Panc1 (cell line): ENCODE data around the gene OTOL1. TPM values are rescaled to one million over a fixed set of nuclear protein-coding genes. Genes with fewer than 3 reads are reported as not detected.
"Not testable (repeated sequence)": the region's sequence is repeated elsewhere in the genome, so short reads cannot be mapped to it uniquely, and the experiment has no call there.

Experiments
- ATAC-seq: fragments of 200-7000 bp; cut with Tn5 transposase; 2 replicates; pipeline ENCODE4 v1.9.1; 2020; ENCODE audit warnings: mild to moderate bottlenecking, moderate library complexity
- BruUV-seq: library from RNA; stranded (reverse); fragments of 400-500 nt; replicated peaks from 2 replicates; lab custom pipeline; 2021; lab: Mats Ljungman, UMichigan
- CTCF ChIA-PET: fragments of 300-600 bp; sonication (Branson Sonifier 250); formaldehyde crosslinking; loops from one replicate; lab custom pipeline; 2022; ENCODE audit warnings: antibody characterized with exemption; lab: Charles Lee
- POLR2A ChIA-PET: fragments of 300-600 bp; sonication (Branson Sonifier 250); formaldehyde crosslinking; loops from one replicate; lab custom pipeline; 2022; ENCODE audit warnings: antibody characterized with exemption; lab: Charles Lee
- DNase-seq: peaks from one replicate; pipeline ENCODE4 v3.0.0-alpha.2; 2010; ENCODE audit warnings: low read depth, low spot score
- H3K27ac ChIP-seq: 2 replicates; pipeline ENCODE4 v1.5.1; 2011; ENCODE audit warnings: mild to moderate bottlenecking, low read length, inconsistent platforms
- H3K27me3 ChIP-seq: fragments of 200-500 bp; sonication (Bioruptor generic); 2 replicates; pipeline ENCODE4 v1.6.0; 2014; ENCODE audit warnings: low read length, inconsistent platforms; ENCODE audit not compliant: control insufficient read depth, insufficient read depth
- H3K36me3 ChIP-seq: fragments of 200-500 bp; sonication (Bioruptor generic); 2 replicates; pipeline ENCODE4 v1.5.1; 2014; ENCODE audit warnings: inconsistent platforms, mild to moderate bottlenecking, low read length, moderate library complexity; ENCODE audit not compliant: control insufficient read depth, insufficient read depth
- H3K4me1 ChIP-seq: 2 replicates; pipeline ENCODE4 v1.5.1; 2011; ENCODE audit warnings: inconsistent platforms, mild to moderate bottlenecking, low read length, moderate library complexity; ENCODE audit not compliant: control insufficient read depth, insufficient read depth
- H3K4me3 ChIP-seq, 2 experiments: 2 replicates each; pipeline ENCODE4 v1.5.1; 2011 to 2012; ENCODE audit warnings: low read depth in 2 of 2, low read length in 2 of 2, mild to moderate bottlenecking in 2 of 2, inconsistent platforms in 1 of 2, moderate library complexity in 1 of 2
- H3K9me3 ChIP-seq: fragments of 200-500 bp; sonication (Bioruptor generic); 2 replicates; pipeline ENCODE4 v1.5.1; 2014; ENCODE audit warnings: low read depth, mild to moderate bottlenecking, inconsistent platforms, low read length, moderate library complexity; ENCODE audit not compliant: control insufficient read depth, insufficient read depth
- CTCF ChIP-seq: fragments of 450-650 bp; IDR thresholded peaks from 2 replicates; pipeline ENCODE4 v1.5.1; 2017; ENCODE audit warnings: mild to moderate bottlenecking
- POLR2AphosphoS5 ChIP-seq: IDR thresholded peaks from 2 replicates; pipeline ENCODE4 v1.6.1; 2012; ENCODE audit warnings: mild to moderate bottlenecking, low read depth, low read length, moderate library complexity
- REST ChIP-seq, 2 experiments: IDR thresholded peaks; 2 replicates each; pipeline ENCODE4 v1.6.1; 2011 to 2012; ENCODE audit warnings: low read depth in 2 of 2, control low read depth in 1 of 2, low read length in 1 of 2, mild to moderate bottlenecking in 1 of 2, moderate library complexity in 1 of 2; ENCODE audit not compliant: insufficient read depth in 1 of 2
- SIN3A ChIP-seq: IDR thresholded peaks from 2 replicates; pipeline ENCODE4 v1.6.1; 2012; ENCODE audit warnings: low read depth, mild to moderate bottlenecking, low read length, moderate library complexity, borderline replicate concordance; ENCODE audit not compliant: insufficient read depth
- TCF7L2 ChIP-seq: IDR thresholded peaks from 2 replicates; pipeline ENCODE4 v1.6.1; 2011; ENCODE audit warnings: mild to moderate bottlenecking, low read depth, low read length, inconsistent platforms
- in situ Hi-C: cut with HindIII; loops from 2 replicates; pipeline ENCODE4 v1.10.0; 2016; ENCODE audit warnings: low sequenced_read_pairs, low pct_unique_long_range_greater_than_20kb
- intact Hi-C: fragments of 100-400 bp; cut with micrococcal nuclease; formaldehyde crosslinking; loops from one replicate; pipeline ENCODE4 v1.10.0; 2022; ENCODE audit not compliant: unreplicated experiment
- total RNA-seq: library from RNA; stranded (reverse); gene quantifications from one replicate; pipeline ENCODE4 v1.2.1, GENCODE V29; 2021; ENCODE audit not compliant: unreplicated experiment

OTOL1 gene
- total RNA-seq, 1 experiment from 2014 or later: not detected

- CTCF ChIA-PET: no interaction called here
- POLR2A ChIA-PET: no interaction called here
- intact Hi-C loops: no loop called here
- H3K4me3 ChIP-seq: no peak overlapping the region
- no peaks in the 10 kb centered on the region for H3K36me3 ChIP-seq
- no peak for TF ChIP-seq POLR2AphosphoS5
- no peak for TF ChIP-seq SIN3A
- no peak for TF ChIP-seq REST (IDR thresholded peaks at IDR 0.05; ENCODE audit: insufficient read depth in 1 of 2, low read depth in 2 of 2, low read length in 1 of 2)
- TF ChIP-seq TCF7L2: no peak
- no peak for TF ChIP-seq CTCF
- H3K27ac ChIP-seq: no peak overlapping the region
- in situ Hi-C loops: no loop called here
- no peaks in the 10 kb centered on the region for H3K27me3 ChIP-seq
- no TSS peak for BruUV-seq
- peak; percentile 45; the same call in 1 of the 2 replicates for ATAC-seq
- no peaks in the 10 kb centered on the region for H3K4me1 ChIP-seq
- H3K9me3 ChIP-seq: no peaks in the 10 kb centered on the region
- peak; percentile 2 for DNase-seq
Observed at GRCh38 chr3:161475905-161476304, 20.7 kb upstream of the OTOL1 start.

- intact Hi-C loops (no loop called here), in situ Hi-C loops (no loop called here)
- Histone ChIP-seq H3K9me3 (no peaks in the 10 kb centered on the region), H3K4me3 (no peak overlapping the region), H3K27me3 (peaks cover 9% of the 10 kb centered on the region; the same call in 1 of the 2 replicates), H3K27ac (no peak overlapping the region), H3K36me3 (no peaks in the 10 kb centered on the region), H3K4me1 (no peaks in the 10 kb centered on the region)
- ChIA-PET POLR2A (no interaction called here), CTCF (no interaction called here)
- BruUV-seq: no TSS peak
- no peak for TF ChIP-seq SIN3A
- no peak for TF ChIP-seq TCF7L2
- no peak for TF ChIP-seq POLR2AphosphoS5
- TF ChIP-seq CTCF: no peak
- no peak for TF ChIP-seq REST (IDR thresholded peaks at IDR 0.05; ENCODE audit: insufficient read depth in 1 of 2, low read depth in 2 of 2, low read length in 1 of 2)
- ATAC-seq: no peak
- no peak for DNase-seq
Observed at GRCh38 chr3:161484226-161484625, 12.4 kb upstream of the OTOL1 start.

GRCh38 chr3:161488284-161488683 is 8.3 kb upstream of the OTOL1 start:
- H3K27me3 ChIP-seq, H3K4me3 ChIP-seq, H3K9me3 ChIP-seq, ATAC-seq, intact Hi-C loops, CTCF ChIA-PET, H3K36me3 ChIP-seq, BruUV-seq, H3K4me1 ChIP-seq, H3K27ac ChIP-seq, DNase-seq, POLR2A ChIA-PET, in situ Hi-C loops: not testable (repeated sequence)
